HG02610 (cell line): ENCODE results near the gene ELP4.
"Not testable (repeated sequence)": the region's sequence is repeated elsewhere in the genome, so short reads cannot be mapped to it uniquely, and the experiment has no call there.

Experiments used
- ATAC-seq: cut with Tn5 transposase; IDR thresholded peaks from one replicate; pipeline ENCODE4 v1.9.1; 2021; ENCODE audit warnings: mild to moderate bottlenecking, moderate library complexity; ENCODE audit not compliant: unreplicated experiment

Gene ELP4

DNA sequence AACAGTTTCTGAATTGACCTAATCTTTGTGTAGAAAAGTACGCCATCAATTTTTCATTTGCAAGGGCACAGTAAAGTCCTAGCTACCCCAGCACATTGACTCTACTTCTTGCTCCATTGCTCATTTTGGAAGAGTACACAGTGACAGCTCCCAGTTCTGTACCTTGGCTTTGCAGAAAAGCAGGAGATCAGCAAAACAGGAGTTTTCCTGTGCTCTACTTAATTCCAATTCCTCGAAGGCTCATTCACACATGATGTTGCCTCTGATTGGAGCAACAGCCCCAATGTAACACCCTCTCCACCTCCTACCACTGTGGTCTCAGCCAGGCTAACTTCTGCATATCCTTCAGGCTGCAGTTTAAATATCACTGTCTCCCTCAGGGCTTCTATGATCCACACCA lies 182.9 kb downstream of the ELP4 start:
- no peak for ATAC-seq

DNA sequence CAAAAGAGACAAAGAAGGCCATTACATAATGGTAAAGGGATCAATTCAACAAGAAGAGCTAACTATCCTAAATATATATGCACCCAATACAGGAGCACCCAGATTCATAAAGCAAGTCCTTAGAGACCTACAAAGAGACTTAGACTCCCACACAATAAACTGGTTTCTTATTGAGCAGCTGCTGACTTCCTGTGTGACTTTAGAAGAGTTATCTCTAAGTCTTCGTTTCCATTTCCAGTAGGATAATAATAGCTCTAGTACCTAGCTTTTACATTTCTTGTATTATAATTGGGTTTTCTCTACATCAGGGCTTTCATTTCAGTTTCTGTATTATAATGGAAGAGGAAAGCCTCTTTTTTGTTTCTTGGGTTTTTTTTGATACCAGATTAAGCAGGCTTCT lies 187.5 kb downstream of the ELP4 start:
- peak; percentile 82 for ATAC-seq

DNA sequence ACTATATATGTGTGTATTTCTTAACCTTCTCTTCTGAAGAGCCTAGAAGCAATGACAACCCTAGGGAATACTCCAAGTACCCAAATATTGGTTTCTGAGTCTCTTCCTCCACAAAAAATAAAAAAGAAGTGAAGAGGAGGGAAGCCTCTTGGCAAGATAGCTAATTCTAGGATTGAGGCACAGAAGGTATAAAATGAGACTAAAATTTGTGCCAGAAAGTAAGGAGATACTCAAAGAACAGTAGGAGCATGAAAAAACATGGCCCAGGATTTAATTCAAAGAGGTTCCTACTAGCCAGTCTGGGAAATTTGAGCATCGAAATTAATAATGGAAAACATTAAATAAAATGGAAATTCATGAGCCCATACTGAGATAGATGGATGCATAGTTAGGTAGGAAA lies 189.5 kb downstream of the ELP4 start:
- no peak for ATAC-seq

DNA sequence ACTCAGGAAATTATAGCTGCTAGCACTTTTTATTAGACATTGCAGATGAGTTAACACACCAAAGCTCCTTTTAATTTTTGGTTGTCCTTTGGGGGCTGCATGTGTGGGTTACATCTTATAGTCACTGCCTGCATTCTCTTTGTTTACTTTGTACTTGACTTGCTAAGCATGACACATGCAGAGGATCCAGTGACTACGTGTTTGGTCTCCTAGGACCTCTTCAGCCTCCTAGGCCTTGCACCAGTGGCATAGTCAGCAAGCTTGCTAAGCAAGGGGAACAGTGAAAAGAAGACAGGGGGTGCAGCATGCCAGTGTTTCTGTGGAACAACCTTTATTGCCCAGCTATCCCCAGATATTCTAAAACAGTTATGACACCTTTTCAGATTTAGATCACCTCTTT lies 193.4 kb downstream of the ELP4 start:
- no peak for ATAC-seq

DNA sequence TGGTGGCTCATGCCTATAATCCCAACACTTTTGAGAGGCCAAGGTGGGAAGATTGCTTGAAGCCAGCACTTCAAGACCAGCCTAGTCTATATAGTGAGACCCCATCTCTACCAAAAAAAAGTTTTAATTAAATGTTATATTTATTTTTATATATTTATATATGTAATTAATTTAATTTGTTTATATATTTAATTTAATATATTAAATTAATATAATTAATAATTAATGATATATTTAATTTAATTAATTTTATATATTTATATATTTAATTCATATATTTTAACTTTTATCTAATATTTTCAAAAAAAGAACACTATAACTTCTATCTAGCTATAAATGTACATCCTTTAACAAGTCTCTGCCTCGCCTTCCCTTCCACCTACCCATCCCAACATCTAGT lies 196.8 kb downstream of the ELP4 start:
- ATAC-seq: no peak

DNA sequence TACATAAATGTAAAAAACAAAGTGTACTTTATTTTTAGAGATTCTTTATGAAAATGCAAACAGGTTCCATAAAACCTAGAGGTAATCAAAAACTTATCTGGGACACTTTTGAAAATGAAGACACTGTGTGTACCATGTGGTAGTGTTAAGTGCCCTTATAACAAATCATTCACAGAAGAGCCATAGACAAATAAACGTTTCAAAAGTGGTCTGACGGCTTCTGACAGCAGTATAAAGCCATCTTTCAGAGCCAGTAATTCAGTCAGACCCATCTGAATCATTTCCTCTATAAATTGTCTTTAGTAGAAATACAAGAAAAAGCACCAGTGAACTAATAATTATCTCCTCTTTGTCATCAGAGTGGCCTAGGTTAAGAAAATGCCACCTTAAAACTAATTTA lies 201.6 kb downstream of the ELP4 start:
- no peak for ATAC-seq

DNA sequence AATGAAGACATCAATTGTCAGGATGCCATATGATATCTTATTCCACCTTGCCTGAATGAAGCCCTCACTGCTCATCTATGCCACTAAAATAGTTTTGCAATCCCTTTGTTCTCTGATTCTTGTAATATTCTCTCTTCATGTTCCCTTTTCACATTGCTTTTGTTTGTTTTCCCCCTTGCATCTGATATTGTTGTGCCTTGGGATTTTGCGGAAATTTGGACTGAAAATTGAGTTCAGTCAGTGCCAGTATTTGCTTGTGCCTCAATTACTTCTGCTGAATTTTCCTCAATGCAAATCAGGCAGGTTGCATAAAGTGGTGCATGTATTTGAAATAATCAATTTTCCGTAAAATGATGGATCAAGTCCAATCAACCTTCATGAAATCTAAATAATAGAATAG lies 203.3 kb downstream of the ELP4 start:
- ATAC-seq: no peak

DNA sequence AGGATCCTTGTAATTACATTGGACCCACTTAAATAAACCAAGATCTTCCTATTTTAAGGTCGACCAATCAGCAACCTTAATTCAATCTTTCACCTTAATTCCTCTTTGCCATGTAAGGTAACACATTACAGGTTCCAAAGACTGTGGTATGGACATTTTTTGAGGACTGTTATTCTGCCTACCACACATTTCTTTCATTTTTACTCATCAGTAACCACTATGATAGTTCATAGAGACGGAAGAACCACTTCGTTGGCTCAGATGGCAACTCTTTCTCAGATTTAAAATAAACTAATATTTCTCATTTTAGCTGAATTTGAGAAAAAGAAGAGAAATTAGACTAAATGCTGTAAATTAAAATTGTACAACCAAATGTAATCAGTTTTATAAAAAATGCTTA lies 205.3 kb downstream of the ELP4 start:
- no peak for ATAC-seq

DNA sequence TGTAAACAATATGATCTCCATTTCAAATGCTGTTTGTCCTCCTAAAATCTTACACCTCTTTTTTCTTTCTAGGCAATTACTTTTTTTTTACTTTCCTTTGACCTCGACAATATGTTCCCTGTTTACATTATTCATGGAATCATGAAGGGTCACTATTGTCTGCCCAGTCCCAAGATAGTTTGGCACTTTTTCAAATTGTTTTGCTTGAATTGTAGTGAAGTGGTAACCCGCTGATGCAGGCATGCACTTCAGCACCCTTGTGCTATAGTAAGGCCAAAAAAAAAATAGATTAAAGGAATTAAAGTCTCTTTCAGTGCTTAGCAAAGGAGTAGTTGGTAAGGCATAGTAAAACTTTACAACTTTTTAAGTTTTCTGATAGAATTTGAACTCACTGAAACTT lies 210.7 kb downstream of the ELP4 start:
- ATAC-seq: no peak

DNA sequence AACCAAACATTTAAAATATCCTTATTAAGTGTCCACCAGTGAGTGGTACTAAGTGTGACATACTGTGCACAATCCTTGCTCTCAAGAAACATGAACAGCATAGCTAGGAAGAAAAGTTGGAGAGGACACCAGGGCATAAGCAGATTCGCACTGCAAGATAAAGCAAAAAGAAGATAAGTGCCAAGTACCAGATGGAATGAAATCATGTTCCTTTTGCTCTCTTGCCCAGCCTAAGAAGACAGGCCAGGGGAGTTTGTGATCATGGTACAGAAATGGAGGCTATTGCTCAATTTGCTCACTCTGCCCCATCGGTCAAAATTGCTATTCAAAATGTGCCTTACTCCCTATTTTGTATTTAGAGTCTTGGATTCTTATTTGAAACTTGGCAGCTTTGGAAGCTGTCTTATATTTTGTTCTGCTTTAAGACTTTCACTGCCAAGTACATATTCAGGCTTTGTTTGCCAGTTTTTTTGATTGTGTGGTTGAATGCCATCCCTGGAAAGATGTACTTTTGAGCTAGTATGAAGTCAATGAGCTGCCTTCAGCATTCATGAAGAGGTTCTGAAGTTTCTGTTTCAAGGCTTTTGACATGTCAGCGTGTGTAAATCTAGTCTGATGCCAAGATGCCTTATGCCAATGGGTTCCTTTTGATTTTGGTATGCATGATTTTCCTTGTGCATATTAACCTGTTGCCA lies 211.3 kb downstream of the ELP4 start:
- ATAC-seq: no peak

DNA sequence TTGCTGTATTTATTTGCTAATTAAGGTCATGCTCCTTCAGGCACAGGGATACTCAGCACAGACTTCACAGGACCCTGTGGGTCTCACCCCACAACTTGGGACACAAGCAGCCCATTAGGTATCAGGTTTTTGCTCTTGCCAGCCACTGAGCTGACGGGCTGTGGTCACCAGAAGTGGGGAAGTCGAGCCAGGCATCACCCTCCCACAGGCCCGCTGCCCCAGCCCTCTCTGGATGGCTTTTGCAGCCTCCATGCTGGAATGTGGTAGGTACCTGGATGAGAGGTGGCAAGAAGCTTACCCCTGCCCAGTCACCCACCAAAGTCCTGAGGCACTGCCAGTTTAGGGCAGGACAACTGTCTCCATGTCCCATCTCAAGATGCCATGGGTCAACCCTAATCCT lies 213.2 kb downstream of the ELP4 start:
- ATAC-seq: no peak

DNA sequence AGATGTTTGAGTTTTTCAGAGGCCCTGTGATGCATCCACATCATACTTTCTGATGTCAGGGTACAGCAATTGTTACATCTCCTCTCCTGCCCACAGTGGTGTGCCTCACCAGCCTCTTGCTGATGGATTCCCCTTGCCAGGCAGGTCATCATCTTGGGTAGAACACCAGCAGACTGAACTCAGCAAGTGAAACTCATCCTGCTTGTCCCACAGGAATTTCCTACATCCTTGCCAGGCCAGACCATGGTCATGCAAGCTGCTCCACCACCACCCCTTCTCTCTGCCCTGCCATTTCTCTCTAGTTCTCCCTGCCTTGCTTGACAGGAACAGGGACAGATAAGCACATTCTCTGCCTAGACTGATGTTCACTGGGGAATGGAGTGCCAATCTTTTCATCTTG lies 215.6 kb downstream of the ELP4 start:
- ATAC-seq: no peak

DNA sequence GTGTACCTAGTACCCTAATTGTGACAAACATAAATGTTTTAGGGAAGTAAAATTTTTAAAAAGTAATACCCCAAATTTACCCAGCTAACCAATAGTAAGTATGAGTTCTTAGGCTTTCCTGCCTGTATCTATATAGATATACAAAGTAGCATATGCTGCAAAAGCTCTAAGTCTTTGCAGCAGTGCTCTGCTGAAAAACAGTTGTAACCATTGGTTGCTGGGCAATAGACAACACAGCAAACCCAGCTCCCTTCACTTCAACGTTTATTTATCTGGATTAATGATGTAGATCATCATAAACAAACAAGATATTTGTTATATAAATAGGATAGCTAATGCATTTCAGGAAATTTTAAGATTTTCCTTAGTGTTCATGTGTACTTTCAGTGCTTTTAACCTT lies 218.9 kb downstream of the ELP4 start:
- ATAC-seq: no peak

DNA sequence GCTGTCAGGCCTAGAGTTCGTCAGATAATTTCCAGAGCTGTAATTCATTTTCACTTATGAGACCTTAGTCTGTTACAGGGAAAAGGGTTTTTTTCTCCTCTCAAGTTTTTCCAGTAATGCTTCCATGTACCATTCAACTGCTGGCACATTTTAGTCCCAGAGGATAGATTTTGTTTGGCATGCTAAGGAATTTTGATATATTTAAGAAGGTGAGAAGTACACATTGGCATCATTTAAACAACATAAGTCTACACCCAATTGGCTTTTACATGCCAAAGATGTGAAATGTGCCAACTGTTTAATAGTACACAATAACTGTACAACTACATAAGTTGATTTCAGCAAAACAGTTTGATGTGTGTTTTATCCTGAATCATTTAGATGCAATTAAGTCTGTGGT lies 230.6 kb downstream of the ELP4 start:
- ATAC-seq: no peak

DNA sequence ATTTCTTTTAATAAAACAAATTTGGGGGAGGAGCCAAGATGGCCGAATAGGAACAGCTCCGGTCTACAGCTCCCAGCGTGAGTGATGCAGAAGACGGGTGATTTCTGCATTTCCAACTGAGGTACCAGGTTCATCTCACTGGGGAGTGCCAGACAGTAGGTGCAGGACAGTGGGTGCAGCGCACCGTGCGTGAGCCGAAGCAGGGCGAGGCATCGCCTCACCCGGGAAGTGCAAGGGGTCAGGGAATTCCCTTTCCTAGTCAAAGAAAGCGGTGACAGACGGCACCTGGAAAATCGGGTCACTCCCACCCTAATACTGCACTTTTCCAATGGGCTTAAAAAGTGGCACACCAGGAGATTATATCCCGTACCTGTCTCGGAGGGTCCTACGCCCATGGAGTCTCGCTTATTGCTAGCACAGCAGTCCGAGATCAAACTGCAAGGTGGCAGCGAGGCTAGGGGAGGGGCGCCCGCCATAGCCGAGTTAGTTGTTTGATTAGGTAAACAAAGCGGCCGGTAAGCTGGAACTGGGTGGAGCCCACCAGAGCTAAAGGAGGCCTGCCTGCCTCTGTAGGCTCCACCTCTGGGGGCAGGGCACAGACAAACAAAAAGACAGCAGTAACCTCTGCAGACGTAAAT lies 231.3 kb downstream of the ELP4 start:
- ATAC-seq: not testable (repeated sequence)

DNA sequence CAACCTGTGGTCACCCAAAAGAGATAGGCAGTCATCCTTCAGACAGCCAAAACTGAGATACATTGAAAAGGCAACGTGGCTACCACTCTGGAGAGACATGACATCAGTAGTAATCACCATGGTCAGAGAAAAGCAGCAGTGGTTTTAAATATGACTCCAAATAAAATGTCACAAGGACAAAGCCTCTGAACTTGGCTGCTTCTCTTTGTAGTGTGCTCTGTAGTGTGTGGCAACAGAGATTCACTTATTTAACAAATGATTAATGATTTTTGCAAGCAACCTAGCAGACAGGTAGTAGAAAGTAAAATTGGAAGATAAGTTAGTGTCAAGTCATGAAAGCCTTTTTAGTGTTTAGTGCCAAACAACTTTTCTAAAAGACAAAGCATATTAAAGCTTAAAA lies 238.0 kb downstream of the ELP4 start:
- ATAC-seq: no peak

DNA sequence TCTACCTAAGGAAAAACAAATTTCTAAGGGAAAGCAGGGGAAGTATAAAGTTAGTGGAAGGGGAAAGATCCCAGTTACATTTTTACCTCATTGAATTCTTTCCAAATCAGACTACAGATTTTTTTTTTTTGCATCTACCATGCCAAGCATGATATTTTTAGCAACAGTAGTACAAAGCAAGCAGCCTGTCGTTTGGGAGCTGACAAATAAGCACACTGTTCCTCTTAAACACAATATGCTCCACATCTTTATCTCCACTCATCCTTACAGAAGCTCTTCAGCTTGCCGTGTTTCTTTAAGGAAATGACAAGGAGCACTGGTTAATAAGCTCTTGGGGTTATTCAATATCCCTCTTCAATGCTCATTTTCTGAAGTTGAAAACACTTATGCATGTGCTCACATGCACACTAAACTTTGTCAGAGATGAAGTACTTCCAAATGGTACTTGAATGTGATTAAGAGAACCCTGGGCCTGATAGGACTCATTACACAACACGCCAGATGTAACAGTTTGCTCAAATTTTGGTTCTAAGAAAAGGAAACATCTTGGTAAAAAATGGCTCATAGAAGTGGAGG lies 247.8 kb downstream of the ELP4 start:
- ATAC-seq: no peak

DNA sequence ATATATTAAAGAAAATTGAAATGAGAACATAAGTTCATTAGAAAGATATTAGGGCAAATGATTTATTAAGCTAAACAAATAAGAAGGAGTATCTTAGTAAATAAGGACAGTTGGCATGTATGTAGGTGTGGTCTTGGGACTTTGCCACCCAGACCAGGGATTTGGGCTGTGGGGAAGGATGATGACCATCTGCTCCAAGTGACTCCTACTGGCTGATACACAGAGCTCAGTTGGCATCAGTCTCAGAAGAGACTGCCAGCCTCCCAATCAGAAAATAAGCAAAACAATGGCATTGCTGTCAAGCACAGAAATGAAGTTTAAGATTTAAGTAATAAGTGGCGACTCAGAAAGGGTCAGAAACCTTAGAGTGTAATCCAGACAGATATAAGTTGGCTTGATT lies 252.1 kb downstream of the ELP4 start:
- ATAC-seq: no peak

DNA sequence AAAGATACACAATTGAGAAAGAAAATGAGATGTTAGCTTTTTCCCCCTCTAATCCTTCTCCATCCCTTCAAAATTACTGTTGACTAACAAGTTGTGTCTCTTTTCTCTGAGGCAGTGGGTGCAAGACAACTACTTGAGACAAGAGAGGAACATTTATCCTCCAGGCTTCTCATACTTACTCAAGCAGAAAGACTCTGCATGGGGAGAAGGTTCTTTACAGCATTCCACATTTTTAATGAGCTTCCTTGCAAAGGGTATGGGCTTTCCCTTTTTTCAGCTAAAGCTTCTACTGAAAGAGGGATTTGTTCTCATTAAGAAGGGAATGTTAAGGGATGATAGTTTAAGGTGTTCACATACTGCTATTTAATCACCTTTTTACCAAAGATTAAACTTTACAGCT lies 253.7 kb downstream of the ELP4 start:
- ATAC-seq: no peak

DNA sequence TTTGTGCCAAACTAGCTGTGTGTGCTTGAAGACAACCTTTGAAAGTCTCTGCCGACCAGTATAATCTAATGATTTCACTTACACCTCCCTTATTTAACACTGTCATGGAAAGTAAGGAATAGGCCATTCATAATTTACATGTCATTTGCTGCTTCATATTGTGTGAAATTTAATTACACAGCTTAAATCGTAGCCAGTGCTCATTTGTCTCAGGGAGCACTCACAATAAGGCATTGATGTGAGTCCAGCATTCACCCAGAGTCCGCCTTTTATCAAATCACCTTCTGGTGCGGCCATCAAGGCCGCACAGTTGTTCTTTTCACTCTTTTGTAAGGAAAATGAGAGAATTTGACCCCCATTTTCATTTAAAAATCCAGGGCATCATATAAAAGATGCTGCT lies 254.7 kb downstream of the ELP4 start:
- no peak for ATAC-seq

DNA sequence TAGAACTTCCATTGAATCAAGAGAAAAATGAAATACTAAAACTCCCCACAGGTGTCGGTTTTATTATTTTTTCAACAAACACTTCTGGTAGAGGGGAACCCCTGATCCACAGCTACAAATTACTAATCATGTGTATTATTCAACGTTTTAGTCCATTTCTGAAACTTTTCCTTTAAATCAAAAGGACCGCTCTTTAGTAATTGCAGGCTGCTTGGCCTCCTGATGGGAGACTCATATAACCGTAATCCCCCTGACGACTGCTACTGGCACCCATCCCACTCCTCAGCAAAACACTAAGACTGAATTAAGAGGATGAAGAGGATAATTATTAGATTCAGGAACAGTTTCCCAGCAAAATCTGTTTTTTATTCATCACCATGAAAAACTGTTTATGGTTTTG lies 255.2 kb downstream of the ELP4 start:
- no peak for ATAC-seq

DNA sequence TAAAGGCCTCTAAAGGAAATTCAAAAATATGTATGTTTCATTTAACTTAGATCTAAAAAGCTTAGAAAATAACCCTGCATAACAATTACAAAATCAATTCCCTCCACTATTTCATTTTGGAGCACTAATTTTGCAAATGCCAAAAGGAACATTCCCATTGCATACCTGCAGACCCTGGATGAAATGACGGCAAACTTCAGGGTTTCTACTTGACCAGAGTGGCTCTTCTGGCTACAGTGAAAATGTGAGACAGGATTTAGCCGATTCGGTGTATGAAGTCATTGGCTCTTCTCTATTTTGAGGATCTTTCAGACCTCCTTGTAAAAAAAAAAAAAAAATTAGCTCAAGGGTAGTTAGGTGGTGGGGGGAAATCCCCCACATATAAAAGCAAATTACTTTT lies 257.5 kb downstream of the ELP4 start:
- ATAC-seq: no peak

DNA sequence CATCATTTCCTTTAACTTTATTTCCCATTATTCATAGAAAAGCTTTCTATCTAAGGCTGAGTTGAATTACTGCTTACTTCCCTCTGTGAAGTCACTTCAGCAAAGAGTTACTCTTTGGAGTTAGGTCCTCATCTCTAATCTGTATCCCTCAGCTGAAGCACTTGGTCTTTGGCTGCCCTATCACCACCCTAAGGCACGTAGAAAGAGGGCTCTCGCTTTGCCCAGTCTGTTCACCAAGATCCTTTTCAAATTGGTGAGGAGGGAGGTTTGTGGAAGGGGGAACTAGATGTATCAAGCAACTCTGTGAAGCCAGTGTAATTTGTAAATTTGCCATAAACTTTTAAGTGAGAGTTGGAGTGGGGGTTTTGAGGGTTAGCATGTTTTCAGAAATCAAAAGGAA lies 258.1 kb downstream of the ELP4 start:
- no peak for ATAC-seq
